Stomach (tissue), 4 donors: ENCODE data around the gene C22orf39.

Experiments
- EP300 ChIP-seq: sonication (generic); formaldehyde crosslinking; IDR thresholded peaks from one replicate; pipeline ENCODE4 v1.6.1; 2017; ENCODE audit warnings: antibody characterized with exemption
- POLR2A ChIP-seq, 4 donors: fragments of 450-650 bp; IDR thresholded peaks; one replicate each; pipeline ENCODE4 v1.6.1; 2016; ENCODE audit warnings: antibody characterized with exemption in 4 of 4, control low read depth in 2 of 4, mild to moderate bottlenecking in 1 of 4, moderate library complexity in 1 of 4
- TF ChIP-seq, protein P1 (sequence below), 7 experiments: fragments of 450-650 bp in 4 of 7; fragments of 200-600 bp in 3 of 7; sonication (generic) in 3 of 7; IDR thresholded peaks; one replicate each; pipeline ENCODE4 v1.5.1; 2016 to 2019; ENCODE audit warnings: antibody characterized with exemption in 7 of 7, control low read depth in 2 of 7, mild to moderate bottlenecking in 1 of 7

DNA sequence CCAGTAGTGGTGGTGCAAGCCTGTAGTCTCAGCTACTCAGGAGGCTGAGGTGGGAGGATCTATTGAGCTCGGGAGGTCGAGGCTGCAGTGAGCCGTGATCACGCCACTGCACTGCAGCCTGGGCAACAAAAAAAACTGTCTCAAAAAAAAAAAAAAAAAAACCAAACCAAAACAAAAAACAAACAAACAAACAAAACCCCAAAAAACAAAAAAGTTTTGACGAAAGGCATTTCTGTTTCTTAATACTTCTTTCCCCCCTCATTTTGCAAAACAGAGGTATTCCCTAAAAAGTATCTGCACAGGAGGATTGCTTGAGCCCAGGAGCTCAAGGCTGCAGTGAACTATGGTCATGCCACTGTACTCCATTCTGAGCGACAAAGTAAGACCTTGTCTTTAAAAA lies 27.2 kb downstream of the C22orf39 start:
- TF ChIP-seq, protein P1, sequence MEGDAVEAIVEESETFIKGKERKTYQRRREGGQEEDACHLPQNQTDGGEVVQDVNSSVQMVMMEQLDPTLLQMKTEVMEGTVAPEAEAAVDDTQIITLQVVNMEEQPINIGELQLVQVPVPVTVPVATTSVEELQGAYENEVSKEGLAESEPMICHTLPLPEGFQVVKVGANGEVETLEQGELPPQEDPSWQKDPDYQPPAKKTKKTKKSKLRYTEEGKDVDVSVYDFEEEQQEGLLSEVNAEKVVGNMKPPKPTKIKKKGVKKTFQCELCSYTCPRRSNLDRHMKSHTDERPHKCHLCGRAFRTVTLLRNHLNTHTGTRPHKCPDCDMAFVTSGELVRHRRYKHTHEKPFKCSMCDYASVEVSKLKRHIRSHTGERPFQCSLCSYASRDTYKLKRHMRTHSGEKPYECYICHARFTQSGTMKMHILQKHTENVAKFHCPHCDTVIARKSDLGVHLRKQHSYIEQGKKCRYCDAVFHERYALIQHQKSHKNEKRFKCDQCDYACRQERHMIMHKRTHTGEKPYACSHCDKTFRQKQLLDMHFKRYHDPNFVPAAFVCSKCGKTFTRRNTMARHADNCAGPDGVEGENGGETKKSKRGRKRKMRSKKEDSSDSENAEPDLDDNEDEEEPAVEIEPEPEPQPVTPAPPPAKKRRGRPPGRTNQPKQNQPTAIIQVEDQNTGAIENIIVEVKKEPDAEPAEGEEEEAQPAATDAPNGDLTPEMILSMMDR (IDR thresholded peaks at IDR 0.05), result no peak
- TF ChIP-seq POLR2A (IDR thresholded peaks at IDR 0.05) (no peak), EP300 (no peak)
